Subcutaneous adipose tissue (tissue), 4 donors: ENCODE data around the gene LSM12. TPM values are rescaled to one million over a fixed set of nuclear protein-coding genes. Genes with fewer than 3 reads are reported as not detected.

Source experiments
- CTCF ChIP-seq: fragments of 450-650 bp; IDR thresholded peaks from one replicate; pipeline ENCODE4 v1.5.1; 2016; ENCODE audit warnings: low read depth, mild to moderate bottlenecking, control low read depth, antibody characterized with exemption, moderate library complexity
- total RNA-seq, 4 donors: library from RNA; depleted of rRNA; stranded (reverse); fragments of >200 nt; gene quantifications; one replicate each; pipeline ENCODE4 v1.1.0, GENCODE V29; 2016

Gene LSM12
- total RNA-seq, 4 donors from 2014 or later, result 26.2 to 57.2 (median 29.1) TPM

- TF ChIP-seq CTCF, result no peak
Observed at GRCh38 chr17:44070455-44071197, 4.2 kb upstream of the LSM12 start, which contains the start of gene G6PC3. G6PC3 (plus strand) TSS chr17:44070735; CDS start chr17:44070966, 231 bp downstream.

GRCh38 chr17:44069974-44070454 is 3.5 kb upstream of the LSM12 start:
- TF ChIP-seq CTCF, result no peak

- TF ChIP-seq CTCF, result no peak
Observed at GRCh38 chr17:44067545-44067940, 1.1 kb upstream of the LSM12 start.

GRCh38 chr17:44065668-44066203 is 735 bp downstream of the LSM12 start:
- TF ChIP-seq CTCF, result no peak

GRCh38 chr17:44063704-44064639 is 2.5 kb downstream of the LSM12 start:
- no peak for TF ChIP-seq CTCF

- TF ChIP-seq CTCF, result no peak
Observed at GRCh38 chr17:44062871-44063270, 3.6 kb downstream of the LSM12 start.

- TF ChIP-seq CTCF, result no peak
Observed at GRCh38 chr17:44061446-44061845, 5.0 kb downstream of the LSM12 start.
